IgD-negative memory B cell (primary cell): Measurements from ENCODE around the gene SLC10A6. TPM values are rescaled to one million over a fixed set of nuclear protein-coding genes. Genes with fewer than 3 reads are reported as not detected.

Source experiments
- H3K27ac Mint-ChIP-seq, 3 donors: one replicate each; pipeline ENCODE4 v1.8.0; 2020 to 2022; ENCODE audit warnings: mild to moderate bottlenecking in 3 of 3, mixed read lengths in 3 of 3, moderate library complexity in 1 of 3
- H3K27me3 Mint-ChIP-seq: one replicate; pipeline ENCODE4 v1.8.0; 2021; ENCODE audit warnings: mixed read lengths
- H3K36me3 Mint-ChIP-seq: one replicate; pipeline ENCODE4 v1.8.0; 2020; ENCODE audit warnings: mild to moderate bottlenecking, mixed read lengths
- H3K4me1 Mint-ChIP-seq, 3 donors: one replicate each; pipeline ENCODE4 v1.8.0; 2020 to 2022; ENCODE audit warnings: mixed read lengths in 3 of 3, mild to moderate bottlenecking in 1 of 3
- H3K4me3 Mint-ChIP-seq, 4 donors: one replicate each; pipeline ENCODE4 v1.8.0; 2020 to 2022; ENCODE audit warnings: mild to moderate bottlenecking in 4 of 4, mixed read lengths in 4 of 4, moderate library complexity in 3 of 4
- H3K9me3 Mint-ChIP-seq, 3 donors: one replicate each; pipeline ENCODE4 v1.8.0; 2020 to 2021; ENCODE audit warnings: mixed read lengths in 3 of 3, mild to moderate bottlenecking in 1 of 3
- polyA plus RNA-seq: library from polyadenylated mRNA; unstranded; fragments of 300-500 nt; fragmentation: Illumina TruSeq; gene quantifications from one replicate; pipeline ENCODE4 v1.2.3, GENCODE V29; 2021

SLC10A6 gene
- polyA plus RNA-seq, 1 donor from 2014 or later: not detected

DNA sequence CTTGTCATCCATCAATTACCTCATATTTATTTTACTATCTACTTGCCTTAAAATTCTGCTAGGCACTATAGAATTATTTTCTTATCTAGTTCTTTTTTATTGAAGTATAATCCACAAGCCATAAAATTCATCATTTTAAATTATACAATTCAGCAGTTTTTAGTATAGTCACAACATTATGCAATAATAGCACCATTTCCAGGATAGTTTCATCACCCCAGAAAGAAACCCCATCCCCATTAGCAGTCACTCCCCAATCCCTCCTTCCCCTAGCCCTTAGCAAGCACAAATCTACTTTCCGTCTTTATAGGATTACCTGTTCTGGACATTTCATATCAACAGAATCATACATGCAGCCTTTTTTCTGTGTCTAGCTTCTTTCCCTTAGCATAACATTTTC is 15.6 kb downstream of the SLC10A6 start:
- H3K27ac Mint-ChIP-seq: no peak overlapping the region
- H3K9me3 Mint-ChIP-seq: peaks cover 0 to 2% (median 0%) of the 10 kb centered on the region in 3 donors
- H3K27me3 Mint-ChIP-seq: peaks cover 3% of the 10 kb centered on the region
- H3K4me1 Mint-ChIP-seq: peaks cover 0 to 2% (median 0%) of the 10 kb centered on the region in 3 donors
- H3K36me3 Mint-ChIP-seq: peaks cover 3% of the 10 kb centered on the region
- no peak overlapping the region for H3K4me3 Mint-ChIP-seq

GRCh38 chr4:86831262-86832130 is 17.7 kb downstream of the SLC10A6 start:
- H3K4me3 Mint-ChIP-seq: no peak overlapping the region
- H3K4me1 Mint-ChIP-seq: peaks cover 0 to 2% (median 0%) of the 10 kb centered on the region in 3 donors
- peaks cover 0 to 3% (median 0%) of the 10 kb centered on the region in 3 donors for H3K9me3 Mint-ChIP-seq
- H3K27me3 Mint-ChIP-seq: peaks cover 3% of the 10 kb centered on the region
- H3K27ac Mint-ChIP-seq: no peak overlapping the region
- peaks cover 3% of the 10 kb centered on the region for H3K36me3 Mint-ChIP-seq

DNA sequence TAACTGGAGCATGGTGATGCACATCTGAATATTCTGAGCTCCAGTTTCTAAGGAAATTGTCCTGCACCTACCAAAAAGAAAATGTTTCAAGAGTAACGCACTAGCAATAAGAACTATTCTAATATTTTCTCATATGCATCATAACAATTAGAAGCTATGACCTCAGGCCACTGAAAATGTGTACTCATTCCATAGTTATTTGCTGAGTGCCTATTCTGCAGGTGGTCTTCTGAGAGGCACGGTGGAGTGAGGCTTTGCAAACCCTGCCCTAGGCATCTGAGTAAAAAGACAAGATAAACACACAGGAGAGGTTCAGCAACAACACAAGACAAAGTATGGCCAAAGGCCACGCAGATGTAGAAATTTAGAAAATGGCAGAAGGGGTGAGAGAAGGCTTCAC is 23.7 kb downstream of the SLC10A6 start:
- peaks cover 1% of the 10 kb centered on the region for H3K36me3 Mint-ChIP-seq
- no peak overlapping the region for H3K4me3 Mint-ChIP-seq
- H3K9me3 Mint-ChIP-seq: peaks cover 0 to 3% (median 0%) of the 10 kb centered on the region in 3 donors
- no peaks in the 10 kb centered on the region for H3K4me1 Mint-ChIP-seq
- H3K27me3 Mint-ChIP-seq: no peaks in the 10 kb centered on the region
- no peak overlapping the region for H3K27ac Mint-ChIP-seq

DNA sequence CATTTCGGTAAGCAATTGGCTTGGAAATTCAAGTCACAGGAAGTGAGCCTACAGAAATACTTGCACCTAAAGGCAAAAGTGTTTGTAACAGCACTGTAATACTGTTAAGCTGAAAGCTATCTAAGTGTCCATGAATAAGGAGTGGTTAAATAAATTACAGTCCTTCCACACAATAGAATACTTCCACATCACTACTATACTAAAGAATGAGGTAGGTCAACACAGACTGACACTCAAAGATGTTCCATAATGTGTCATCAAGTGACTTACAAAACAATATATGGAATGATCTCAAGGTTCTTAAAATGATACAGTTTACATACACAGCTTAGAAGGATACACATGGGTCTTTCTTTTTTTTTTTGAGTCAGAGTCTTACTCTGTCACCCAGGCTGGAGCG is 27.0 kb downstream of the SLC10A6 start:
- Mint-ChIP-seq H3K27me3 (no peaks in the 10 kb centered on the region), H3K27ac (no peak overlapping the region), H3K4me1 (no peaks in the 10 kb centered on the region), H3K4me3 (no peak overlapping the region), H3K36me3 (peaks cover 4% of the 10 kb centered on the region), H3K9me3 (peaks cover 0 to 3% (median 2%) of the 10 kb centered on the region in 3 donors)

DNA sequence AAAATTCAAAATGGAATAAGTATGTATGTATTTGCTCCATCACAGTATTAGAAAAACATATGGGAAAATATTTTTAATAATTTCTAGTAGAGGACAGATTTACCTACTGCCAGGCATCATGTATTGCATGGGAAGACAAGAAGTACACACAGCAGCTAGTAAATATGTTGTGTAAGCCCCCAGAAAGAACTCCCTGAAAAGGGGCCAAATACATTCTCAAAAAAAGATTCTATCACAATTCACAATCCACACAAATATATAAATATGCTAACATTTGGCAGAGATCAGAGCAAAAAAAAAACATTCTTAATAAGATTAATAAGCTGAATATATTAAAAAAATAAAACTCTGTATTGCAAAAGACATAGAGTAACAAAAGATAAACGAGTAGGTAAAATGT is 28.0 kb downstream of the SLC10A6 start:
- H3K9me3 Mint-ChIP-seq: peaks cover 4 to 7% (median 4%) of the 10 kb centered on the region in 3 donors
- no peak overlapping the region for H3K27ac Mint-ChIP-seq
- peaks cover 1% of the 10 kb centered on the region for H3K27me3 Mint-ChIP-seq
- no peaks in the 10 kb centered on the region for H3K4me1 Mint-ChIP-seq
- peaks cover 4% of the 10 kb centered on the region for H3K36me3 Mint-ChIP-seq
- no peak overlapping the region for H3K4me3 Mint-ChIP-seq

DNA sequence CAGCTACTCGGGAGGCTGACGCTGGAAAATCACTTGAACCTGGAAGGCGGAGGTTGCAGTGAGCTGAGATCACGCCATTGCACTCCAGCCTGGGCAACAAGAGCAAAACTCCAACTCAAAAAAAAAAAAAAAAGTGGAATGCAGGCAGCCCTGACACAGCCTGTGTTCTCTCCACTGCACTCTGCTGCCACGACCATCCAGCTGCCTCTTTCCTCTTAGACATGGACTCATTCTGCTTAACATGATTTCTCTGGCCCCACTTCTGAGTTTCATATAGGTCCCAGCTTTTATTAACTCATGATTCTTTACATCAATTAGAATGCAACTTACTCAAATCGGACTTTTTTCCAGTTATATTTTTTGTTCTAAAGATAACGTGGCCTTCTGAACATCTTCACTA is 29.6 kb downstream of the SLC10A6 start:
- Mint-ChIP-seq H3K9me3 (peaks cover 7 to 17% (median 10%) of the 10 kb centered on the region in 3 donors), H3K27ac (no peak overlapping the region), H3K4me1 (no peaks in the 10 kb centered on the region), H3K4me3 (no peak overlapping the region), H3K36me3 (peaks cover 3% of the 10 kb centered on the region), H3K27me3 (peaks cover 1% of the 10 kb centered on the region)

DNA sequence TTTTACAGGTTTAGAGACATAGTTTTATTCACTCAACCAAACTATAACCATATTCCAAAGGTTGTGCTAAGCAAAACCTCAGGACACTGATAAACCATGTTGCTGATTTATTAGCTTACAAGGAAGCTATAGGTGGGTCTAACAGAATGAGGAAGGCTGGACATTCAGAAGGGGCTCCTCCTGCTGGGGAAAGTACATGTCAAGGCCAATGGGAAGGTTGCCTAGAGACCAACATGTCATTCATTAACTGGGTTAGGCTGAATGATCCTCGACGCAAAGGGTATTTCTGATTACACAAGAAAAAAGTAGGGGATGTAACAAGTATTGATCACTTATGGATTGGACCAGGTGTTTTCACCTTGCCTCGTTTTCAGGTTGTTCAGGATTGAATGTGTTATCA is 30.3 kb downstream of the SLC10A6 start:
- H3K27me3 Mint-ChIP-seq: peaks cover 1% of the 10 kb centered on the region
- H3K4me3 Mint-ChIP-seq: no peak overlapping the region
- H3K36me3 Mint-ChIP-seq: peaks cover 3% of the 10 kb centered on the region
- peaks cover 7 to 17% (median 10%) of the 10 kb centered on the region in 3 donors for H3K9me3 Mint-ChIP-seq
- no peaks in the 10 kb centered on the region for H3K4me1 Mint-ChIP-seq
- no peak overlapping the region for H3K27ac Mint-ChIP-seq

DNA sequence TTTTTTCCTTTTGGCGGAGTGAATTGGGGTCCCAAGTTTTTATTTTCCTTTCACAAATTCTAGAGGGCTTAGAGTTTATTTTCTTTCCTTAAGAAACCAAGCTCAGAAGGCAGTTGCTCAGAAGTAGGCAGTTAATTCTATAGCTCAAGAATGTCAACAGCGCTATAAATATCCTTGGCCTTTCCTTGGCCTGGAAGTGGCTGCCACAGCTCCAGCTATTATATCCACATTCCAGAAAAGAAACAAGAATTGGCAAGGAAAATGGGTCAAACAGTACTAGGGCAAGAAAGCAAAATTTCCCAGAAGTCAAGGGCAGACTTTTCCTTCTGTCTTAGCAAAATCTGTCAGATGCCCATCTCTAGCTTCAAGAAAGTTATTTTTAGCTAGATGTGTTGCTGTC is 31.0 kb downstream of the SLC10A6 start:
- peaks cover 7 to 17% (median 10%) of the 10 kb centered on the region in 3 donors for H3K9me3 Mint-ChIP-seq
- H3K27me3 Mint-ChIP-seq: peaks cover 1% of the 10 kb centered on the region
- no peaks in the 10 kb centered on the region for H3K4me1 Mint-ChIP-seq
- peaks cover 3% of the 10 kb centered on the region for H3K36me3 Mint-ChIP-seq
- H3K27ac Mint-ChIP-seq: no peak overlapping the region
- H3K4me3 Mint-ChIP-seq: no peak overlapping the region

- Mint-ChIP-seq H3K27me3 (peaks cover 1% of the 10 kb centered on the region), H3K36me3 (peaks cover 3% of the 10 kb centered on the region), H3K4me3 (no peak overlapping the region), H3K9me3 (peaks cover 7 to 17% (median 10%) of the 10 kb centered on the region in 3 donors), H3K27ac (no peak overlapping the region), H3K4me1 (no peaks in the 10 kb centered on the region)
These were observed 32.5 kb downstream of the SLC10A6 start for GRCh38 chr4:86816501-86817273.

DNA sequence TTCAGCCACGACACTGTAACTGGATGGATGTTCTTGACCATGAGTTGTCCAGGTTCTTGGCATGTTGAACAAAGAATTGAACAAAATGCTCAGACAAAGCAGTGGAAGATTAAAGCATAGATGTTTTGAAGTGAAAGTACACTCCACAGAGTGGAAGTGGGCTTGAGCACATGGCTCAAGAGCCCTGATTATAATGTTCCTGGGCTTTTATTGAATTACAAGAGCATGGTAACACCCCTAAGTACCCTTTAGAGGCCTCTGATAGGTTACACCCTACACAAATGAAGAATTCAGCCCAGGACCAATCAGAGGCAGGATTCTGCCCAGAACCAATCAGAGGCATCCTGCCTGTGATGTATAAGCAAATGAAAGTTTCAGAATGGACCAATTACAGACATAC is 33.5 kb downstream of the SLC10A6 start:
- Mint-ChIP-seq H3K36me3 (peaks cover 3% of the 10 kb centered on the region), H3K4me3 (no peak overlapping the region), H3K9me3 (peaks cover 7 to 17% (median 10%) of the 10 kb centered on the region in 3 donors), H3K27ac (no peak overlapping the region), H3K27me3 (peaks cover 1% of the 10 kb centered on the region), H3K4me1 (no peaks in the 10 kb centered on the region)

DNA sequence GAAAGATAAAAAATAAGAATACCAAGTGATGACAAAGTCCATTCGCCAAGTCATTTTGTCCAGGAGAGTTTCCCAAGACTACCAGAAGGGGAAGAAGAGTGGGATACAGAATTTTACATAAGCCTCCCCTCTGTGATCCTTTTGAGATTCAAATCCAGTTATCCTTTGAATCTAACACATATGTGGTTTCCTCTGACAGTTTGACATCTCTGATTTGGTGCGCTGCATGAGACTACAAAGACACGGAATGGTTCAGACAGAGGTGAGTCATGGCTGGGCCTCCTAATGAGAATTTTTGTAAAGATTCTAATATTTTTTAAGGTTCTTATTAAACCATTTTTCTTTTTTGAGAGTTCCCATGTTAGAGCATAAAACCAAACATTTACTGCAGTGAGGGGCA is 38.3 kb downstream of the SLC10A6 start:
- no peaks in the 10 kb centered on the region for H3K27me3 Mint-ChIP-seq
- no peaks in the 10 kb centered on the region for H3K36me3 Mint-ChIP-seq
- H3K4me1 Mint-ChIP-seq: no peaks in the 10 kb centered on the region
- H3K4me3 Mint-ChIP-seq: no peak overlapping the region
- H3K9me3 Mint-ChIP-seq: peaks cover 4 to 8% (median 5%) of the 10 kb centered on the region in 3 donors
- H3K27ac Mint-ChIP-seq: no peak overlapping the region

DNA sequence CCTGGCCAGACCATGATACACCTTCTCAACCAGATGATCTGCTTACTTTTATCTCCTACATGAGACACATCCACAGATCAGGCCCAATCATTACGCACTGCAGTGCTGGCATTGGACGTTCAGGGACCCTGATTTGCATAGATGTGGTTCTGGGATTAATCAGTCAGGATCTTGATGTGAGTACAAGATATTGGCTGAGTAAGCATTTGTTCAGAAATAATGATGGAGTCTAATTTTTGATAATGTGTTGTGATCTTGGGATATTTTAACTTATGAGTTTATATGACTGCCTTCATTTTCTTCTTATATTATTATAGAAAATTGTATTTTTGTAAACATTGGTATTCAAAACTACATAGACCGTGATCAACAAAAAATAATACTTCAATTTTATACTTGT is 39.4 kb downstream of the SLC10A6 start:
- Mint-ChIP-seq H3K9me3 (no peaks in the 10 kb centered on the region), H3K4me1 (no peaks in the 10 kb centered on the region), H3K27ac (no peak overlapping the region), H3K27me3 (no peaks in the 10 kb centered on the region), H3K4me3 (no peak overlapping the region), H3K36me3 (no peaks in the 10 kb centered on the region)

GRCh38 chr4:86791126-86791525 is 58.1 kb downstream of the SLC10A6 start:
- Mint-ChIP-seq H3K4me1 (no peaks in the 10 kb centered on the region), H3K36me3 (no peaks in the 10 kb centered on the region), H3K27ac (no peak overlapping the region), H3K27me3 (peaks cover 4% of the 10 kb centered on the region), H3K9me3 (peaks cover 0 to 10% (median 4%) of the 10 kb centered on the region in 3 donors), H3K4me3 (no peak overlapping the region)

DNA sequence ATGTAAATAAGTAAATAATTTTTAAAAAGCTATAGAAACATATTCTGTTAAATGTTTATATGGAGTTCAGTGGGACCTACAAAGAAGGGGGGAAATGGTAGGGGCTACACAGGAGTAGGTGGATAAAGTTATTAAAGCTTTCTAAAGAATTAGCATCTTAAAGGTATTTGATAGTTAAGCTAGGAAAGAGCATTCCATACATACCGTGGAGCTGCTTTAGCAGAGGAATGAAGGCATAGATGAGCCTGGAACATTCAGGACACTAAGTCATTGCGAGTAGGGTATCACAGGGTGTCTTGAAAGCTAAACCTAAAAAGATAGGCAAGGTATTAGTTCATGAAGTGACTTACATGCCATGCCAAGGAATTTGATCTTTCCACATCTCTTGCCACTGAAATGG is 60.4 kb downstream of the SLC10A6 start:
- Mint-ChIP-seq H3K27ac (no peak overlapping the region), H3K27me3 (peaks cover 4% of the 10 kb centered on the region), H3K9me3 (peaks cover 0 to 8% (median 4%) of the 10 kb centered on the region in 3 donors), H3K4me3 (no peak overlapping the region), H3K4me1 (no peaks in the 10 kb centered on the region), H3K36me3 (no peaks in the 10 kb centered on the region)

DNA sequence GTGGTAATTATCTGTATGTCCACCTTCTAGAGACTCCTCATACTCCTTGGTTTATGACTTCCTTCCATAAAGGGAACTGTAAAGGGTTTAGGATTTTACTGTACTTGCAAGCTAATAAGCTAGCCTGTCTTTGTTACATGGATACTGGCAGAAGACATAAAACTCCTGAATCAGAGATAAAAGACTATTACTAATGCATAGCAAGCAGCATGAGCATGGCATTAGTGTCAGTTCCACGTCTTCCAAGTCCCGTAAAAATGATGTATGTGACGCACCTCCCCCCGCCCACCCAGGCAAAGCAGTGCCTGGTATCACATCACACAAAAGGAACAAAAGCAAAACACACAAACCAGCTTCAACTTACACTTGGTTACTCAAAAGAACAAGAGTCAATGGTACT is 71.0 kb downstream of the SLC10A6 start:
- H3K9me3 Mint-ChIP-seq: no peaks in the 10 kb centered on the region
- H3K36me3 Mint-ChIP-seq: no peaks in the 10 kb centered on the region
- no peaks in the 10 kb centered on the region for H3K4me1 Mint-ChIP-seq
- no peak overlapping the region for H3K27ac Mint-ChIP-seq
- H3K27me3 Mint-ChIP-seq: peaks cover 2% of the 10 kb centered on the region
- H3K4me3 Mint-ChIP-seq: no peak overlapping the region
